K562 (cell line): ENCODE measurements around the gene VPS35. TPM values are rescaled to one million over a fixed set of nuclear protein-coding genes. Genes with fewer than 3 reads are reported as not detected.

Experiments used
- E2F4 ChIP-seq: sonication (generic); formaldehyde crosslinking; IDR thresholded peaks from 2 replicates; pipeline ENCODE4 v1.8.0; 2022; ENCODE audit warnings: mild to moderate bottlenecking, low read depth, missing genetic modification reagents
- FOXJ3 ChIP-seq: sonication (generic); formaldehyde crosslinking; IDR thresholded peaks from 2 replicates; pipeline ENCODE4 v1.4.0; 2020; ENCODE audit warnings: mild to moderate bottlenecking, missing genetic modification reagents
- HEY1 ChIP-seq: fragments of 250-450 bp; sonication (Bioruptor Pico); IDR thresholded peaks from 2 replicates; pipeline ENCODE4 v1.5.0; 2020; ENCODE audit warnings: mild to moderate bottlenecking, moderate library complexity, borderline replicate concordance
- KAT2B ChIP-seq: IDR thresholded peaks from one replicate; pipeline ENCODE4 v1.6.1; 2012; ENCODE audit warnings: low read depth, mild to moderate bottlenecking, control low read depth, inconsistent platforms, low read length, moderate library complexity
- L3MBTL2 ChIP-seq: fragments of 450-650 bp; IDR thresholded peaks from 2 replicates; pipeline ENCODE4 v1.6.1; 2016; ENCODE audit warnings: mild to moderate bottlenecking, moderate library complexity
- MCM7 ChIP-seq, 2 experiments: fragments of 450-650 bp; IDR thresholded peaks; 2 replicates each; pipeline ENCODE4 v1.6.1; 2016 to 2018
- MIER1 ChIP-seq: fragments of 450-650 bp; IDR thresholded peaks from 2 replicates; pipeline ENCODE4 v1.6.1; 2016; ENCODE audit warnings: antibody characterized with exemption, mild to moderate bottlenecking, low read depth
- NFATC3 ChIP-seq: fragments of 450-650 bp; IDR thresholded peaks from 2 replicates; pipeline ENCODE4 v1.6.1; 2017; ENCODE audit warnings: mild to moderate bottlenecking
- NFIC ChIP-seq: fragments of 450-650 bp; IDR thresholded peaks from 2 replicates; pipeline ENCODE4 v1.6.1; 2017; ENCODE audit warnings: mild to moderate bottlenecking, inconsistent platforms
- TAF7 ChIP-seq: fragments of 450-650 bp; IDR thresholded peaks from 2 replicates; pipeline ENCODE4 v1.6.1; 2016; ENCODE audit warnings: missing genetic modification characterization, missing compliant biosample characterization
- TCFL5 ChIP-seq: fragments of 250-450 bp; sonication (Bioruptor Pico); conservative IDR thresholded peaks from 2 replicates; pipeline ENCODE4 v1.6.1; 2021; ENCODE audit warnings: mild to moderate bottlenecking, moderate library complexity, matching md5 sums
- ZNF398 ChIP-seq: fragments of 250-450 bp; sonication (Bioruptor Pico); IDR thresholded peaks from 2 replicates; pipeline ENCODE4 v1.8.0; 2021; ENCODE audit warnings: moderate library complexity, mild to moderate bottlenecking, inconsistent platforms
- ZNF609 ChIP-seq: sonication (generic); formaldehyde crosslinking; IDR thresholded peaks from 2 replicates; pipeline ENCODE4 v1.8.1; 2023; ENCODE audit warnings: missing genetic modification reagents, mild to moderate bottlenecking, borderline replicate concordance
- polyA plus RNA-seq, 8 experiments: library from polyadenylated mRNA; depleted of rRNA in 4 of 8; stranded (reverse) in 5 of 8; unstranded in 3 of 8; fragments of >200 nt; fragmentation: Nextera tagmentation in 2 of 8; fragmentation: Illumina TruSeq in 1 of 8; extraction: Ambion mirVana in 2 of 8; extraction: Trizol in 1 of 8; gene quantifications; 2 replicates each; pipeline versions ENCODE4 v1.2.1 to v1.2.3, GENCODE V29; 2011 to 2014; ENCODE audit warnings: inconsistent platforms in 1 of 8, missing spikeins in 1 of 8
- total RNA-seq, 7 experiments: library from RNA; depleted of rRNA in 6 of 7; stranded (reverse); fragments of >200 nt in 6 of 7; fragmentation: Illumina TruSeq in 2 of 7; extraction: Trizol in 2 of 7; gene quantifications; 2 replicates each; pipeline versions ENCODE4 v1.2.1 to v1.2.3, GENCODE V29; 2011 to 2021; ENCODE audit warnings: low replicate concordance in 1 of 7
- TF ChIP-seq, protein P1 (sequence below): sonication (generic); formaldehyde crosslinking; IDR thresholded peaks from 2 replicates; pipeline ENCODE4 v1.8.1; 2022; ENCODE audit warnings: missing genetic modification reagents
- TF ChIP-seq, protein P2 (sequence below): fragments of 250-450 bp; sonication (Bioruptor Pico); IDR thresholded peaks from 2 replicates; pipeline ENCODE4 v1.5.0; 2021

VPS35 gene
- total and polyA plus RNA-seq, 9 of the 15 experiments (the other 6 are each of a cell fraction or from before 2014, with no cell fraction given) = 32.7 to 131 (median 66.2) TPM

GRCh38 chr16:46621006-46621933 lies 67.7 kb downstream of the VPS35 start, which contains the start of gene SHCBP1 (continued):
- TF ChIP-seq ZNF609 (CRISPR knock-in tag) = 0 out of 2 replicates have a peak, but pooled peaks have one; percentile 73
- no peak for TF ChIP-seq KAT2B
- TF ChIP-seq, protein P1, sequence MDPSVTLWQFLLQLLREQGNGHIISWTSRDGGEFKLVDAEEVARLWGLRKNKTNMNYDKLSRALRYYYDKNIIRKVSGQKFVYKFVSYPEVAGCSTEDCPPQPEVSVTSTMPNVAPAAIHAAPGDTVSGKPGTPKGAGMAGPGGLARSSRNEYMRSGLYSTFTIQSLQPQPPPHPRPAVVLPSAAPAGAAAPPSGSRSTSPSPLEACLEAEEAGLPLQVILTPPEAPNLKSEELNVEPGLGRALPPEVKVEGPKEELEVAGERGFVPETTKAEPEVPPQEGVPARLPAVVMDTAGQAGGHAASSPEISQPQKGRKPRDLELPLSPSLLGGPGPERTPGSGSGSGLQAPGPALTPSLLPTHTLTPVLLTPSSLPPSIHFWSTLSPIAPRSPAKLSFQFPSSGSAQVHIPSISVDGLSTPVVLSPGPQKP (CRISPR knock-in tag) = no peak
- TF ChIP-seq, protein P2, sequence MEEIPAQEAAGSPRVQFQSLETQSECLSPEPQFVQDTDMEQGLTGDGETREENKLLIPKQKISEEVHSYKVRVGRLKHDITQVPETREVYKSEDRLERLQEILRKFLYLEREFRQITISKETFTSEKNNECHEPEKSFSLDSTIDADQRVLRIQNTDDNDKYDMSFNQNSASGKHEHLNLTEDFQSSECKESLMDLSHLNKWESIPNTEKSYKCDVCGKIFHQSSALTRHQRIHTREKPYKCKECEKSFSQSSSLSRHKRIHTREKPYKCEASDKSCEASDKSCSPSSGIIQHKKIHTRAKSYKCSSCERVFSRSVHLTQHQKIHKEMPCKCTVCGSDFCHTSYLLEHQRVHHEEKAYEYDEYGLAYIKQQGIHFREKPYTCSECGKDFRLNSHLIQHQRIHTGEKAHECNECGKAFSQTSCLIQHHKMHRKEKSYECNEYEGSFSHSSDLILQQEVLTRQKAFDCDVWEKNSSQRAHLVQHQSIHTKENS (CRISPR knock-in tag) = no peak
- TF ChIP-seq ZNF398 = no peak
- TF ChIP-seq NFATC3 = no peak
- TF ChIP-seq E2F4 (CRISPR knock-in tag) = peak; percentile 98
- TF ChIP-seq TCFL5 = no peak
- TF ChIP-seq L3MBTL2 = peak; percentile 58
- TF ChIP-seq TAF7 = peak; percentile 56
- peak; percentile 43 for TF ChIP-seq NFIC
- TF ChIP-seq MCM7 (IDR thresholded peaks at IDR 0.05) = no peak
- no peak for TF ChIP-seq FOXJ3 (CRISPR knock-in tag)
- no peak for TF ChIP-seq HEY1 (CRISPR knock-in tag)
- TF ChIP-seq MIER1 = no peak
